Cardiac fibroblast (primary cell): ENCODE measurements around the gene TRIM56.

Experiments used
- DNase-seq, 2 donors: peaks; one replicate each; pipeline versions ENCODE4 v3.0.0 to v3.0.0-alpha.2; 2010; ENCODE audit warnings: low read depth in 2 of 2
- H3K4me3 ChIP-seq, 2 donors: replicated peaks in 1 of 2; 1 replicate in 1 of 2; 2 replicates in 1 of 2; pipeline ENCODE4 v1.5.1; 2011; ENCODE audit warnings: low read depth in 2 of 2, low read length in 2 of 2, mild to moderate bottlenecking in 2 of 2, moderate library complexity in 1 of 2
- CTCF ChIP-seq: IDR thresholded peaks from one replicate; pipeline ENCODE4 v1.5.1; 2011; ENCODE audit warnings: low read depth, mild to moderate bottlenecking, low read length, inconsistent platforms

Gene TRIM56

GRCh38 chr7:101093906-101094305 is 8.6 kb downstream of the TRIM56 start:
- DNase-seq, result peak; percentile 67 to 92
- H3K4me3 ChIP-seq, result no peak overlapping the region
- no peak for TF ChIP-seq CTCF

- no peak for TF ChIP-seq CTCF
- DNase-seq, result no peak
- peak overlapping the region in 1 of 2 donors; percentile 20 for H3K4me3 ChIP-seq
Observed at GRCh38 chr7:101094376-101094775, 9.1 kb downstream of the TRIM56 start.

GRCh38 chr7:101094791-101095375 is 9.6 kb downstream of the TRIM56 start:
- peak; percentile 77 to 89 for DNase-seq
- H3K4me3 ChIP-seq, result peak overlapping the region in 1 of 2 donors; percentile 20
- peak; percentile 86 for TF ChIP-seq CTCF

- no peak for DNase-seq
- no peak for TF ChIP-seq CTCF
- H3K4me3 ChIP-seq, result no peak overlapping the region
Observed at GRCh38 chr7:101096331-101096956, 11.2 kb downstream of the TRIM56 start.

- DNase-seq, result no peak
- H3K4me3 ChIP-seq, result no peak overlapping the region
- TF ChIP-seq CTCF, result no peak
Observed at GRCh38 chr7:101096957-101097347, 11.7 kb downstream of the TRIM56 start.

GRCh38 chr7:101097561-101097960 is 12.3 kb downstream of the TRIM56 start:
- TF ChIP-seq CTCF, result no peak

More at GRCh38 chr7:101097561-101097960, 12.3 kb downstream of the TRIM56 start:
- no peak for DNase-seq
- H3K4me3 ChIP-seq, result no peak overlapping the region
